HUDEP-2 (cell line): ENCODE measurements around the gene ANKRD36.
"Not testable (repeated sequence)": the region's sequence is repeated elsewhere in the genome, so short reads cannot be mapped to it uniquely, and the experiment has no call there.

Experiments used
- DNase-seq, 76 experiments: peaks; one replicate each; lab custom pipeline; 2025; ENCODE audit not compliant: unreplicated experiment in 76 of 76; lab: John Stamatoyannopoulos, UW

The ANKRD36 gene

DNA sequence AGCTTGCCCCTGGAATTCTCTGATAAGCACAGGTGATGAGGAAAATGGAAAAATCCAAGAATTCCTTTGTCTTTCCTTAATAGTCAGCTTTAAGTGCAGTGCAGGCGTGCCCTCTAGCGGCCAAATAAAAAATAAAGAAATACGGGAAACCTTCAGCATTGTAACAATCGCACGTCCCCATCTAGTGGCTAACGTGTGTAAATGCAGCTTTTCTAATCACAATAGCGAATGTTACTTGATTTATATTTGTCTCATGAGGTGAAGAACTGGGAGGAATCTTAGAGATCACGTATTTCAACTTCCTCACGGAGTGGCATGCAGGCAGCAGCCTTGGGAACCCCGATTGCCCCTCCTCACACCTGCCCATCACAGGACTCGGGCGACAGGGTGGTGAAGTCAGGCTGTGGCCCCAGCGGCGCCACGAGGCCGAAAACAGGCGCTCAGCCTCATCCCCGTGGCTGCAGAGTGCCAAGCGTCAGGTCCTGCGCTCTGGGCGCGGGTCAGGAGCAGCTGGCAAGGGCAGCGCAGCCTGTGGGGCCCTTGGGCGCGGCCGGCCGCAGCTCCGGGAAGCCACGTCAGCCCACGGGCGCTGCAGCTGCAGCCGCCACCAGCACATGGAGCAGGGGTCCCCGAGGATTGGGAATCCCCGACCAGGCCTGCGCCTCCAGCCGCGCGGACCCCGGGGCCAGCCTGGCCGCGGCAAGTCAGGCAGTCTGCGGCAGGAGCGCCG is 468 bp upstream of the ANKRD36 start:
- not testable (repeated sequence) for DNase-seq

- not testable (repeated sequence) for DNase-seq
Measured at GRCh38 chr2:97113882-97114255, 916 bp downstream of the ANKRD36 start.

DNA sequence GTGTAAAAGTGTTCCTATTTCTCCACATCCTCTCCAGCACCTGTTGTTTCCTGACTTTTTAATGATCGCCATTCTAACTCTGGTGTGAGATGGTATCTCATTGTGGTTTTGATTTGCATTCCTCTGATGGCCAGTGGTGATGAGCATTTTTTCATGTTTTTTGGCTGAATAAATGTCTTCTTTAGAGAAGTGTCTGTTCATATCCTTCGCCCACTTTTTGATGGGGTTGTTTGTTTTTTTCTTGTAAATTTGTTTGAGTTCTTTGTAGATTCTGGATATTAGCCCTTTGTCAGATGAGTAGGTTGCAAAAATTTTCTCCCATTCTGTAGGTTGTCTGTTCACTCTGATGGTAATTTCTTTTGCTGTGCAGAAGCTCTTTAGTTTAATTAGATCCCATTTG is 16.1 kb downstream of the ANKRD36 start:
- not testable (repeated sequence) for DNase-seq

- DNase-seq: not testable (repeated sequence)
Measured at GRCh38 chr2:97144016-97144415, 31.1 kb downstream of the ANKRD36 start.

GRCh38 chr2:97166548-97166947 is 53.6 kb downstream of the ANKRD36 start:
- not testable (repeated sequence) for DNase-seq

DNA sequence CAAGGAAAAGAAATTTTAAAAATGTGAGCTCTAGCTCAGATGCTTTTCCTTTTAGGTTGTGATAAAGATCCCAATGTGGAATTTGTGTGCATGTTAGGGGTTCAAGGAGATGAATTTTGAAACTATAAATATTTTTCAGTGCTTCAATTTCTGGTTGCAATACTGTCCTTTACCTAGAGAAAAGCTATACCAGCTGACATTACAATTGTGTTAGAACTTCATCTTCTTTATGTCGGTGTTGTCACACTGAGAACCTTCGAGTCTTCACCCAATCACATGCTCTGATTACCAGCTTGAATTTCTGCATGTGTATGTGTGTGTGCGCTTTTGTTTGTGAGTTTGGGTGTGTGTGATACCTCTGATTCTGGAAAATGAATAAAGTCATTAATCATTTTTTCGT is 55.0 kb downstream of the ANKRD36 start:
- DNase-seq: not testable (repeated sequence)

- not testable (repeated sequence) for DNase-seq
Measured at GRCh38 chr2:97168583-97168982, 55.6 kb downstream of the ANKRD36 start.

DNA sequence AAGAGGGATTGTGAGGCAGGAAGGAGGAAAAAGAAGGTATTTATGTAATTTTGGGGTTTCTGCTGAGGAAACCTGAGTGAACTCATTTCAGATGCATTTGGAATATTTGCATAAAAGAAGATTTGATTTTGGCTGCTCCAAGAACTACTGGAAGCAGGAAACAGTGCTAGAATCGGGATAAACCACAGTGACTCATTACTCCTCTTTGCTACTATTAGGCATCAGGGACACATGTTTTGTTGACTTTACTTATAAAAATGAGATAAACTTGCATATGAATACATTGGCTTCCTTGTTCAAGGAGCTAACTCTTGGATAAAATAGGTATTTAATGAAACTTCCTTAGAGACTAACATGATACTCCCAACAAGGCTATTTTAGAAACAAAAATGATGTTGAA is 67.4 kb downstream of the ANKRD36 start:
- DNase-seq: not testable (repeated sequence)

DNA sequence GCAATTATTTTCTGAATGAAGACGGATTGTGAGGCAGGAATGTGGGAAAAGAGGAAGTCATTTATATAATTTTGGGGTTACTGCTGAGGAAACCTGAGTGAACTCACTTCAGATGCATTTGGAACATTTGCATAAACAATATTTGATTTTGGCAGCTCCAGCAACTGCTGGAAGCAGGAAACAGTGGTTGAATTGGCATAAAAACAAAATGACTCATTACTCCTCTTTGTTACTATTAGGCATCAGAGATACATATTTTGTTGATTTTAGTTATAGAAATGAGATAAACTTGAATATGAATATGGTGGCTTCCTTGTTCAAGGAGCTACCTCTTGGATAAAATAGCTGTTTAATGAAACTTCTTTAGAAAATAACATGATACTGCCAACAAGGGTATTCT is 82.4 kb downstream of the ANKRD36 start:
- not testable (repeated sequence) for DNase-seq

- not testable (repeated sequence) for DNase-seq
Measured at GRCh38 chr2:97197251-97197650, 84.3 kb downstream of the ANKRD36 start.

DNA sequence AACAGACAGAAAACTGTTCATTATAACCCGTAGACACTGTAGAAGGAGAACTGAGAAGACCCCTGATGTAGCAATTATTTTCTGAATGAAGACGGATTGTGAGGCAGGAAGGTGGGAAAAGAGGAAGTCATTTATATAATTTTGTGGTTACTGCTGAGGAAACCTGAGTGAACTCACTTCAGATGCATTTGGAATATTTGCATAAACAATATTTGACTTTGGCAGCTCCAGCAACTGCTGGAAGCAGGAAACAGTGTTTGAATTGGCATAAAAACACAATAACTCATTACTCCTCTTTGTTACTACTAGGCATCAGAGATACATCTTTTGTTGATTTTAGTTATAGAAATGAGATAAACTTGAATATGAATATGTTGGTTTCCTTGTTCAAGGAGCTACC is 87.9 kb downstream of the ANKRD36 start:
- DNase-seq: not testable (repeated sequence)

DNA sequence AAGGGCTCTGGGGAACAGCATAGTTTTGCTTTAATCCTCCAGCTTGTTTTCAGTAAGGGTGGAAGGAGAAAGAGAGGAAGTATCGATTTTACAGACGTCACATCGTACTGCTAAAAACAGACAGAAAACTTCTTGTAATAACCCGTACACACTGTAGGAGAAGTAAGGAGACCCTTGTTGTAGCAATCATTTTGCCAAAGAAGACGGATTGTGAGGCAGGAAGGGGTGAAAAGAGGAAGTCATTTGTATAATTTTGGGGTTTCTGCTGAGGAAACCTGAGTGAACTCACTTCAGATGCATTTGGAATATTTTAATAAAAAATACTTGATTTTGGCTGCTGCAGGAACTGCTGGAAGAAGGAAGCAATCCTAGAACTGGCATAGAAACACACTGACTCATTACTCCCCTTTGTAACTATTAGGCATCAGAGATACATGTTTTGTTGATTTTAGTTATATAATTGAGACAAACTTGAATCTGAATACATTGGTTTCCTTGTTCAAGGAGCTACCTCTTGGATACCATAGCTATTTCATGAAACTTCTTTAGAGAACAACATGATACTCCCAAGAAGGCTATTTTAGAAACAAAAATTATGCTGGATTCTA is 89.8 kb downstream of the ANKRD36 start:
- not testable (repeated sequence) for DNase-seq

DNA sequence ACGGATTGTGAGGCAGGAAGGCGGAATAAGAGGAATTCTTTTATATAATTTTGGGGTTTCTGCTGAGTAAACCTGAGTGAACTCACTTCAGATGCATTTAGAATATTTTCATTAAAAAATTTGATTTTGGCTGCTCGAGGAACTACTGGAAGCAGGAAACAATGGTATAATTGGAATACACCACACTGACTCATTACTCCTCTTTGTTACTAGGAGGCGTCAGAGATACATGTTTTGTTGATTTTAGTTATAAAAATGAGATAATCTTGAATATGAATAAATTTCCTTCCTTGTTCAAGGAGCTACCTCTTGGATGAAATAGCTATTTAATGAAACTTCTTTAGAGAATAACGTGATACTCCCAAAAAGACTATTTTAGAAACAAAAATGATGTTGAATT is 97.4 kb downstream of the ANKRD36 start:
- DNase-seq: no peak

DNA sequence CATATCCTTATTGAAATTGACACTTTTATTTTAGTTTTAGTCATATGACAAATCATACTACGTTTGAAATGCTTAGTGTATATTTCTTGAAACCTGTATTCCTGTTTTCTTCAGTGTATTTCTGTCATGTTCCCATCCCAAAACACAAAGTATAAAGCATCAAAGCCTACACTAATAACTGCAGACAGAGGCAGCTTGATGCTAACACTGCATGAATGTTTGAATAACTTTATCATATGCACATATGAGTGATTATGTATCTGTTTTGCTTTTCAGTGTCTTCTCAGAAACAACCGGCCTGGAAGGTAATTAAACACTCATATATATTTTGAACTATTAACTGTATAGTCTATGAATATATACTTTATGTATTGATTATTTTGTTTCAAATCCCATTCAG is 102.1 kb downstream of the ANKRD36 start:
- DNase-seq: not testable (repeated sequence)

DNA sequence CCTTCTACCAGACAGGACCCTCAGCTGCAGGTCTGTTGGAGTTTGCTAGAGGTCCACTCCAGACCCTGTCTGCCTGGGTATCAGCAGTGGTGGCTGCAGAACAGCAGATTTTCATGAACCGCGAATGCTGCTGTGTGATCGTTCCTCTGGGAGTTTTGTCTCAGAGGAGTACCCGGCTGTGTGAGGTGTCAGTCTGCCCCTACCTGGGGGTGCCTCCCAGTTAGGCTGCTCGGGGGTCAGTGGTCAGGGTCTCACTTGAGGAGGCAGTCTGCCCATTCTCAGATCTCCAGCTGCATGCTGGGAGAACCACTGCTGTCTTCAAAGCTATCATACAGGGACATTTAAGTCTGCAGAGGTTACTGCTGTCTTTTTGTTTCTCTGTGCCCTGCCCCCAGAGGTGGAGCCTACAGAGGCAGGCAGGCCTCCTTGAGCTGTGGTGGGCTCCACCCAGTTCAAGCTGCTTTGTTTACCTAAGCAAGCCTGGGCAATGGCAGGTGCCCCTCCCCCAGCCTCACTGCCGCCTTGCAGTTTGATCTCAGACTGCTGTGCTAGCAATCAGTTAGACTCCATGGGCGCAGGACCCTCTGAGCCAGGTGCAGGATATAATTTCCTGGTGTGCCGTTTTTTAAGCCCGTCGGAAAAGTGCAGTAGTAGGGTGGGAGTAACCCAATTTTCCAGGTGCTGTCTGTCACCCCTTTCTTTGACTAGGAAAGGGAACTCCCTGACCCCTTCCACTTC is 118.1 kb downstream of the ANKRD36 start:
- not testable (repeated sequence) for DNase-seq

DNA sequence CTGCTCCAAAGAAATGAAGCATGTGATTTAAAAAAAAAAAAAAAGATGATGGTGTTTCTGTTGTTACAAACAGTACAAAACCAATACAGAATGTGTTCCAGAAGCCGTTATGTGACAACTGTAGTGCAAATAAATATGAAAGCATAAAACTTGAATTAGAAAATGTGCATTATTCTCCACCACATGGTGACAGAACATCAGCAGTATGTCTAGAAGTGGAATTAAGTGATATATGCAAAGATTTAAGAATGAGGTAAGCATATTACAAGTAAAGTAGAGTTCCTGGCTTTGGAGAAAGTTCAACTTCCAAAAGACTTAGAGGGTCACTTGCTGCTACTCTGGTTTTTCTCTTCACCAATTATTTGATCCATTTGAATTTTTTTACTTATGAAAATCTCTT is 120.0 kb downstream of the ANKRD36 start:
- not testable (repeated sequence) for DNase-seq

GRCh38 chr2:97233660-97234295 is 120.8 kb downstream of the ANKRD36 start:
- DNase-seq: not testable (repeated sequence)

- DNase-seq: not testable (repeated sequence)
Measured at GRCh38 chr2:97261192-97261591, 148.2 kb downstream of the ANKRD36 start.

DNA sequence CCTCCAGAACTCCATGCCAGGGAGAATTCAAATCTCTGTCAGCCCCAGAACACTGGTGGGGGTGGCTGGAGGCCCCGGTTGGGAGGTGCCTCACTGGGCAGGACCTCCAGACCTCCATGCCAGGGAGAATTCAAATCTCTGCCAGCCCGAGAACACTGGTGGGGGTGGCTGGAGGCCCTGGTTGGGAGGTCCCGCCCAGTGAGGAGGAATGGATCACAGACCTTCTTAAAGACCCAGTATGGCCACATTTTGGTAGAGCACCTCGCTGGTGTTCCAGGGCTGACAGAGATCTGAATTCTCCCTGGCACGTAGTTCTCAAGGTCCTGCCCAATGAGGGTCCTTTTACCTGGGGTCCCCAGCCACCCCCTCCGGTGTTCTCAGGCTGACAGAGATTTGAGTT is 153.5 kb downstream of the ANKRD36 start:
- not testable (repeated sequence) for DNase-seq

DNA sequence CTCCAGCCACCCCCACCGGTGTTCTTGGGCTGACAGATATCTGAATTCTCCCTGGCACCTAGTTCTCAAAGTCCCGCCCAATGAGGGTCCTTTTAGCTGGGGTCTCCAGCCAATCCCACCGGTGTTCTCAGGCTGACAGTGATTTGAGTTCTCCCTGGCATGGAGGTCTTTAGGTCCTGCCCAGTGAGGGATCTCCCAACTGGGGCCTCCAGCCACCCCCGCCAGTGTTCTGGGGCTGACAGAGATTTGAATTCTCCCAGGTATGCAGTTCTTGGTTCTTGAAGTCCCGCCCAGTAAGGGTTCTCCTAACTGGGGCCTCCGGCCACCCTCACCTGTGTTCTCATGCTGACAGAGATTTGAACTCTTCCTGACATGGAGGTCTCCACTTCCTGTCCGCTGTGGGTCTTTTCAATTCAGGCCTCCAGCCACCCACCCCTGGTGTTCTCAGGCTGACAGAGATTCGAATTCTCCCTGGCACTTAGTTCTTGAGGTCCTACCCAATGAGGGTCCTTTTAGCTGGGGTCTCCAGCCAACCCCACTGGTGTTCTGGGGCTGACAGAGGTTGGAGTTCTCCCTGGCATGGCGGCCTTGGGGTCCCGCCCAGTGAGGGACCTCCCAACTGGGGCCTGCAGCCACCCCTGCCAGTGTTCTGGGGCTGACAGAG is 154.6 kb downstream of the ANKRD36 start:
- no peak for DNase-seq
